Cardiac muscle cell (in vitro differentiated cells and primary cell): ENCODE results near the gene NAIF1. TPM values are rescaled to one million over a fixed set of nuclear protein-coding genes. Genes with fewer than 3 reads are reported as not detected.

Experiments
- DNase-seq, 2 donors: peaks; one replicate each; pipeline versions ENCODE4 v3.0.0 to v3.0.0-alpha.2; 2010 to 2017; ENCODE audit warnings: low read depth in 1 of 2, low spot score in 1 of 2
- H3K27ac ChIP-seq: fragments of 200-600 bp; sonication (generic); 2 replicates; pipeline ENCODE4 v1.5.1; 2016
- H3K27me3 ChIP-seq: fragments of 200-600 bp; sonication (generic); 2 replicates; pipeline ENCODE4 v1.6.0; 2016; ENCODE audit warnings: control low read depth
- H3K36me3 ChIP-seq: fragments of 200-600 bp; sonication (generic); 2 replicates; pipeline ENCODE4 v1.5.1; 2016; ENCODE audit warnings: control low read depth
- H3K4me1 ChIP-seq: fragments of 200-600 bp; sonication (generic); 2 replicates; pipeline ENCODE4 v1.8.1; 2017; ENCODE audit warnings: low read depth, mild to moderate bottlenecking, mixed run types
- H3K4me3 ChIP-seq: fragments of 200-600 bp; sonication (generic); 2 replicates; pipeline ENCODE4 v1.5.1; 2016; ENCODE audit warnings: mild to moderate bottlenecking
- H3K9me3 ChIP-seq: fragments of 200-600 bp; sonication (generic); 2 replicates; pipeline ENCODE4 v1.5.1; 2017; ENCODE audit warnings: low read depth, mild to moderate bottlenecking, control low read depth
- polyA plus RNA-seq: library from polyadenylated mRNA; unstranded; fragments of >200 nt; fragmentation: Nextera tagmentation; extraction: Ambion mirVana; gene quantifications from 2 replicates; pipeline ENCODE4 v1.2.1, GENCODE V29; 2016
- total RNA-seq: library from RNA; depleted of rRNA; stranded (reverse); fragments of >200 nt; gene quantifications from 2 replicates; pipeline ENCODE4 v1.2.3, GENCODE V29; 2016
- TF ChIP-seq, protein P1 (sequence below): IDR thresholded peaks from 2 replicates; pipeline ENCODE4 v1.5.1; 2012; ENCODE audit warnings: low read depth, mild to moderate bottlenecking, low read length

The NAIF1 gene
- total and polyA plus RNA-seq, 2 experiments from 2014 or later, result 6.9 to 9.4 TPM

DNA sequence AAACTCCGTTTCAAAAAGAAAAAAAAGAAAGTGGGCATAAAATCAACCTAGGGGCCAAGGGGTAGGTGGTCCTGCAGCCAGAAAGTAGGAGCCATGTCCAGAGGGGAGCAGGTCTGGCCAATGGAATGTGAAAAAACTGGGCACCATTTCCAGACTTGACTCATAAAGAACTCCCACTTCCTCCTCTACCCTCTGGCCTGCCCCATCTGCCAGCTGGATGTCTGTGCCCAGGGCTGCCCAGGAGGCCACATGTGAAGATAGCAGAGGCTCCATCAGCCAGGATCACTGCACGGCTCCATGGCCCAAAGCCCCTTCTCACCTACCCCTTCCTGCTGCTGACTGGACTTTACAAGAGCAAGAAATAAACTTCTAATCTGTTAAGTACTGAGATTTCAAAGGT is 44.2 kb downstream of the NAIF1 start:
- TF ChIP-seq, protein P1, sequence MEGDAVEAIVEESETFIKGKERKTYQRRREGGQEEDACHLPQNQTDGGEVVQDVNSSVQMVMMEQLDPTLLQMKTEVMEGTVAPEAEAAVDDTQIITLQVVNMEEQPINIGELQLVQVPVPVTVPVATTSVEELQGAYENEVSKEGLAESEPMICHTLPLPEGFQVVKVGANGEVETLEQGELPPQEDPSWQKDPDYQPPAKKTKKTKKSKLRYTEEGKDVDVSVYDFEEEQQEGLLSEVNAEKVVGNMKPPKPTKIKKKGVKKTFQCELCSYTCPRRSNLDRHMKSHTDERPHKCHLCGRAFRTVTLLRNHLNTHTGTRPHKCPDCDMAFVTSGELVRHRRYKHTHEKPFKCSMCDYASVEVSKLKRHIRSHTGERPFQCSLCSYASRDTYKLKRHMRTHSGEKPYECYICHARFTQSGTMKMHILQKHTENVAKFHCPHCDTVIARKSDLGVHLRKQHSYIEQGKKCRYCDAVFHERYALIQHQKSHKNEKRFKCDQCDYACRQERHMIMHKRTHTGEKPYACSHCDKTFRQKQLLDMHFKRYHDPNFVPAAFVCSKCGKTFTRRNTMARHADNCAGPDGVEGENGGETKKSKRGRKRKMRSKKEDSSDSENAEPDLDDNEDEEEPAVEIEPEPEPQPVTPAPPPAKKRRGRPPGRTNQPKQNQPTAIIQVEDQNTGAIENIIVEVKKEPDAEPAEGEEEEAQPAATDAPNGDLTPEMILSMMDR, result no peak
- no peaks in the 10 kb centered on the region for H3K4me1 ChIP-seq
- no peak overlapping the region for H3K4me3 ChIP-seq
- no peaks in the 10 kb centered on the region for H3K9me3 ChIP-seq
- DNase-seq, result peak in 1 of 2 donors; percentile 40
- no peaks in the 10 kb centered on the region for H3K27me3 ChIP-seq
- no peaks in the 10 kb centered on the region for H3K36me3 ChIP-seq
- no peak overlapping the region for H3K27ac ChIP-seq

DNA sequence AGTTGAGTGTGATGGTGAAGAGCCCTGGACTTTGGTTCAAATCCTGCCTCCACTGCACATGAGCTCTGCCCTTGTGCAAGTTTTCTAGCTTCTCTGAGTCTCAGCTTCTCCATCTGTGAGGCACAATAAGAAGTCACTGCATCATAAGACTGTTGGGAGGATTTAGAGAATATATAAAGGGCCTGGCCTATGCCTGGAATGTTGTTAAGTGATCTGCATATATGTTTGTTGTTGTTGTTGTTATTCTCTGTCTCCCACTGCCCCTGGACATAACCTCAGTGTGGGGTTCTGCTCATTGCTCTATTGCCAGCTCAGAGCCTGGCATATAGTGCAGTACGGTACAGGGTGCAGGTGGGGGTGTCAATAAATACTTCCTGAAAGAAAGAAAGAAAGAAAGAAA is 46.0 kb downstream of the NAIF1 start:
- TF ChIP-seq, protein P1, result no peak

DNA sequence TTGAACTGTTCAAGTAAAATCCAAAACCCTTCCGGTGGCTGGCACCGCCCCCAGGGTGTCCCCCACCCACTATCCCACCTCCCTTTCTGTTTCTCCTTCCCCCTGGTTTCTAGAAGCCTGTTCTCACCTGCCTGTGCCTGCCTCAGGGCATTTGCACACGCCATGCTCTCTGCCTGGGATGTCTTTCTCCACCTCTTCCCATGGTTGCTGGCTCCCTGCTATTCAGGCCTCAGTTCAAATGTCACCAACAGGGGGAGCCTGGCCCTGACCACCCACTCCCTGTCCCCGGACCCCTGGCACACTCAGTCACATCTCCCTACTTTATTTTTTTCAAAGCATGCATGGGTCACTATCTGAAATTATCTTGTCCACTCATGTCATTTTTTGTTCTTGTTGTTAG is 46.4 kb downstream of the NAIF1 start:
- no peak for DNase-seq
- no peaks in the 10 kb centered on the region for H3K27me3 ChIP-seq
- no peak overlapping the region for H3K4me3 ChIP-seq

More for the DNA sequence above, 46.0 kb downstream of the NAIF1 start:
- Histone ChIP-seq H3K9me3 (no peaks in the 10 kb centered on the region), H3K36me3 (no peaks in the 10 kb centered on the region), H3K4me3 (no peak overlapping the region), H3K27ac (no peak overlapping the region), H3K4me1 (no peaks in the 10 kb centered on the region), H3K27me3 (no peaks in the 10 kb centered on the region)
- DNase-seq, result no peak

DNA sequence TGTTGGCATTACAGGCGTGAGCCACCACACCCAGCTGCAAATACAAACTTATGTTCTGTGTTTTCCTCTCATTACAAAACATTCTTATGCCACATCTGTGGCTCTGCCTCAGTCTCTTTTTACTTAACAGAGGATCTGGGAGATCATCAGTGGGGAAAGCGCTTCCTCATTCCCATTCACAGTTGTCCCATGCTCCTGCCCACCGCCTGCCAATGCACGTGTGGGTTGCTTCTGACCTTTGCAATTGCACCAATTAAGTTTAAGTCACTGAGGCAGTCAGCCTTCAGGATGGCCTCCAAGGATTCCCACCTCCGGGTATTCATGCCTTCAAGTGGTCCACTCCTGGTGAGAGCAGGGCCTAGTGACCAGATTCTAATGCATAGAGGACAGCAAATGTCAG is 51.4 kb downstream of the NAIF1 start:
- H3K9me3 ChIP-seq, result no peaks in the 10 kb centered on the region
- H3K36me3 ChIP-seq, result no peaks in the 10 kb centered on the region
- no peaks in the 10 kb centered on the region for H3K4me1 ChIP-seq
- H3K4me3 ChIP-seq, result no peak overlapping the region
- H3K27me3 ChIP-seq, result no peaks in the 10 kb centered on the region
- TF ChIP-seq, protein P1, result no peak
- no peak for DNase-seq
- H3K27ac ChIP-seq, result no peak overlapping the region

More for the DNA sequence above, 46.4 kb downstream of the NAIF1 start:
- Histone ChIP-seq H3K4me1 (no peaks in the 10 kb centered on the region), H3K36me3 (no peaks in the 10 kb centered on the region), H3K9me3 (no peaks in the 10 kb centered on the region), H3K27ac (no peak overlapping the region)
- TF ChIP-seq, protein P1, result peak; percentile 13

Other genes with a start within 250 kb of the NAIF1 start
- 6.9 and 15.8 TPM in 2 replicates for gene ENG, start 212.7 kb downstream of the NAIF1 start, total RNA-seq
- 12.6 and 35.4 TPM in 2 replicates for gene ENG, start 212.7 kb downstream of the NAIF1 start, polyA plus RNA-seq
- 174 and 175 TPM in 2 replicates for gene AK1, start 189.6 kb downstream of the NAIF1 start, total RNA-seq
- 346 and 413 TPM in 2 replicates for gene AK1, start 189.6 kb downstream of the NAIF1 start, polyA plus RNA-seq
- gene ST6GALNAC6, start 167.7 kb downstream of the NAIF1 start, total RNA-seq, result 49.4 and 73.4 TPM in 2 replicates
- gene ST6GALNAC6, start 167.7 kb downstream of the NAIF1 start, polyA plus RNA-seq, result 53.0 and 85.2 TPM in 2 replicates
- gene ST6GALNAC4, start 150.3 kb downstream of the NAIF1 start, total RNA-seq, result 66.2 and 119 TPM in 2 replicates
- gene ST6GALNAC4, start 150.3 kb downstream of the NAIF1 start, polyA plus RNA-seq, result 48.8 and 71.4 TPM in 2 replicates
- 0.89 and 1.7 TPM in 2 replicates for gene PIP5KL1, start 136.5 kb downstream of the NAIF1 start, total RNA-seq
- gene PIP5KL1, start 136.5 kb downstream of the NAIF1 start, polyA plus RNA-seq, result 3.4 and 3.5 TPM in 2 replicates
- gene DPM2, start 129.5 kb downstream of the NAIF1 start, total RNA-seq, result 26.1 and 35.6 TPM in 2 replicates
- gene DPM2, start 129.5 kb downstream of the NAIF1 start, polyA plus RNA-seq, result 54.2 and 70.7 TPM in 2 replicates
- 20.9 and 25.6 TPM in 2 replicates for gene EEIG1, start 86.3 kb downstream of the NAIF1 start, total RNA-seq
- gene EEIG1, start 86.3 kb downstream of the NAIF1 start, polyA plus RNA-seq, result 26.6 and 32.5 TPM in 2 replicates
- 13.0 and 15.8 TPM in 2 replicates for gene SLC25A25, start 912 bp upstream of the NAIF1 start, total RNA-seq
- 9.1 and 9.8 TPM in 2 replicates for gene SLC25A25, start 912 bp upstream of the NAIF1 start, polyA plus RNA-seq
- gene PTGES2, start 60.4 kb upstream of the NAIF1 start, total RNA-seq, result 132 and 141 TPM in 2 replicates
- 206 and 240 TPM in 2 replicates for gene PTGES2, start 60.4 kb upstream of the NAIF1 start, polyA plus RNA-seq
- not detected in 2 replicates for gene LCN2, start 82.1 kb upstream of the NAIF1 start, total RNA-seq
- gene LCN2, start 82.1 kb upstream of the NAIF1 start, polyA plus RNA-seq, result 1.2 TPM in 1 of 2 replicates, not detected in the other
- gene BBLN, start 92.9 kb upstream of the NAIF1 start, total RNA-seq, result 595 and 729 TPM in 2 replicates
- gene BBLN, start 92.9 kb upstream of the NAIF1 start, polyA plus RNA-seq, result 243 and 262 TPM in 2 replicates
- gene CIZ1, start 124.3 kb upstream of the NAIF1 start, total RNA-seq, result 63.1 and 105 TPM in 2 replicates
- gene CIZ1, start 124.3 kb upstream of the NAIF1 start, polyA plus RNA-seq, result 95.0 and 119 TPM in 2 replicates
- 17.6 and 42.3 TPM in 2 replicates for gene DNM1, start 136.1 kb upstream of the NAIF1 start, total RNA-seq
- gene DNM1, start 136.1 kb upstream of the NAIF1 start, polyA plus RNA-seq, result 24.3 and 47.2 TPM in 2 replicates
- gene GOLGA2, start 208.7 kb upstream of the NAIF1 start, total RNA-seq, result 95.3 and 96.4 TPM in 2 replicates
- 32.0 and 35.3 TPM in 2 replicates for gene GOLGA2, start 208.7 kb upstream of the NAIF1 start, polyA plus RNA-seq
- gene SWI5, start 209.0 kb upstream of the NAIF1 start, total RNA-seq, result 37.7 and 61.0 TPM in 2 replicates
- gene SWI5, start 209.0 kb upstream of the NAIF1 start, polyA plus RNA-seq, result 58.2 and 82.6 TPM in 2 replicates